HG03060 (cell line): ENCODE measurements around the gene VAV2.

Source experiments
- ATAC-seq: cut with Tn5 transposase; IDR thresholded peaks from one replicate; pipeline ENCODE4 v1.9.1; 2021; ENCODE audit warnings: low read depth, moderate number of reproducible peaks; ENCODE audit not compliant: unreplicated experiment

Gene VAV2

GRCh38 chr9:134028575-134029247 lies 36.6 kb upstream of the VAV2 start:
- no peak for ATAC-seq

GRCh38 chr9:134028076-134028475 lies 36.0 kb upstream of the VAV2 start:
- no peak for ATAC-seq

- ATAC-seq: no peak
Observed at GRCh38 chr9:134027561-134027960, 35.4 kb upstream of the VAV2 start.

GRCh38 chr9:134026981-134027380 lies 34.9 kb upstream of the VAV2 start:
- no peak for ATAC-seq

- ATAC-seq: no peak
Observed at GRCh38 chr9:134026581-134026980, 34.5 kb upstream of the VAV2 start.

GRCh38 chr9:134025606-134026541 lies 33.8 kb upstream of the VAV2 start:
- ATAC-seq: no peak

GRCh38 chr9:134024828-134025605 lies 32.9 kb upstream of the VAV2 start, which contains the start of gene BRD3OS:
TSS of gene BRD3OS (plus strand) at chr9:134025481. CDS start at chr9:134026748, 1,267 bp downstream.
- ATAC-seq: no peak

GRCh38 chr9:134024214-134024792 lies 32.2 kb upstream of the VAV2 start:
- no peak for ATAC-seq

GRCh38 chr9:134014946-134015345 lies 22.8 kb upstream of the VAV2 start:
- no peak for ATAC-seq

- ATAC-seq: no peak
Observed at GRCh38 chr9:134011401-134011800, 19.3 kb upstream of the VAV2 start.

- no peak for ATAC-seq
Observed at GRCh38 chr9:134010310-134011173, 18.4 kb upstream of the VAV2 start.

GRCh38 chr9:134007571-134007970 lies 15.4 kb upstream of the VAV2 start:
- no peak for ATAC-seq

- ATAC-seq: no peak
Observed at GRCh38 chr9:134007150-134007549, 15.0 kb upstream of the VAV2 start.

- ATAC-seq: no peak
Observed at GRCh38 chr9:134005381-134005780, 13.3 kb upstream of the VAV2 start.

- no peak for ATAC-seq
Observed at GRCh38 chr9:134004881-134005280, 12.8 kb upstream of the VAV2 start.

- ATAC-seq: no peak
Observed at GRCh38 chr9:134004131-134004873, 12.2 kb upstream of the VAV2 start.

GRCh38 chr9:134003237-134003636 lies 11.1 kb upstream of the VAV2 start:
- ATAC-seq: no peak

GRCh38 chr9:134002796-134003195 lies 10.7 kb upstream of the VAV2 start:
- ATAC-seq: no peak

GRCh38 chr9:133999851-134000265 lies 7.7 kb upstream of the VAV2 start:
- no peak for ATAC-seq
